Heart left ventricle (tissue), 13 donors: ENCODE data around the gene ALKBH1.

ENCODE experiments used
- POLR2A ChIP-seq, 2 donors: fragments of 450-650 bp; IDR thresholded peaks; one replicate each; pipeline ENCODE4 v1.6.1; 2017; ENCODE audit warnings: antibody characterized with exemption in 2 of 2, mild to moderate bottlenecking in 2 of 2, moderate library complexity in 2 of 2
- TF ChIP-seq, protein P1 (sequence below), 12 donors: fragments of 200-600 bp; sonication (generic) in 4 of 12; IDR thresholded peaks; one replicate each; pipeline versions ENCODE4 v1.5.0 to v1.8.0; 2018 to 2022; ENCODE audit warnings: antibody characterized with exemption in 12 of 12, mild to moderate bottlenecking in 5 of 12
- donor health status: ischemic (EF 13 %, LVEDD 7.1; RV severe dilation, severe dysfunction).
- donor health status: DM: no; HTN: yes; CAD: no.
- donor health status: DM: no; HTN: no; CAD: no.
- donor health status: ischemic (EF 25% LVEDD 6.9; RV normal size, moderate dysfunction).
- donor health status: ischemic (EF 25% LVEDD 5.7; RV mildly dilated, moderate dysfunction).
- donor health status: ischemic (EF 35%, LVEDD 5.7; RV mildly dilated, moderate dysfunction).
- donor health status: nonischemic (EF 11% LVEDD 7.7; RV severe dilation, severe dysfunction).
- donor health status: DM: yes; HTN: yes; CAD: no.
- donor health status: PGD.
- donor health status: ischemic (EF 29% LVEDD 5.4; RV normal size, mild dysfunction).
- donor health status: nonischemic (EF 23%, LVEDD 6.1; RV moderate dilation, normal function).

GRCh38 chr14:77752266-77752665, 44.4 kb upstream of the ALKBH1 start:
- TF ChIP-seq, protein P1, sequence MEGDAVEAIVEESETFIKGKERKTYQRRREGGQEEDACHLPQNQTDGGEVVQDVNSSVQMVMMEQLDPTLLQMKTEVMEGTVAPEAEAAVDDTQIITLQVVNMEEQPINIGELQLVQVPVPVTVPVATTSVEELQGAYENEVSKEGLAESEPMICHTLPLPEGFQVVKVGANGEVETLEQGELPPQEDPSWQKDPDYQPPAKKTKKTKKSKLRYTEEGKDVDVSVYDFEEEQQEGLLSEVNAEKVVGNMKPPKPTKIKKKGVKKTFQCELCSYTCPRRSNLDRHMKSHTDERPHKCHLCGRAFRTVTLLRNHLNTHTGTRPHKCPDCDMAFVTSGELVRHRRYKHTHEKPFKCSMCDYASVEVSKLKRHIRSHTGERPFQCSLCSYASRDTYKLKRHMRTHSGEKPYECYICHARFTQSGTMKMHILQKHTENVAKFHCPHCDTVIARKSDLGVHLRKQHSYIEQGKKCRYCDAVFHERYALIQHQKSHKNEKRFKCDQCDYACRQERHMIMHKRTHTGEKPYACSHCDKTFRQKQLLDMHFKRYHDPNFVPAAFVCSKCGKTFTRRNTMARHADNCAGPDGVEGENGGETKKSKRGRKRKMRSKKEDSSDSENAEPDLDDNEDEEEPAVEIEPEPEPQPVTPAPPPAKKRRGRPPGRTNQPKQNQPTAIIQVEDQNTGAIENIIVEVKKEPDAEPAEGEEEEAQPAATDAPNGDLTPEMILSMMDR (IDR thresholded peaks at IDR 0.05) = no peak
- TF ChIP-seq POLR2A (IDR thresholded peaks at IDR 0.05) = no peak
